SK-N-MC (cell line): ENCODE measurements around the gene TGM5.
A peak's percentile ranks its signal among the peaks of the same experiment; 100 is the strongest.
"Not testable (repeated sequence)": the region's sequence is repeated elsewhere in the genome, so short reads cannot be mapped to it uniquely, and the experiment has no call there.

Experiments
- DNase-seq: peaks from one replicate; pipeline ENCODE4 v3.0.0-alpha.2; 2011; ENCODE audit warnings: low read depth, low spot score
- H3K27ac ChIP-seq: fragments of 200-600 bp; sonication (generic); 2 replicates; pipeline ENCODE4 v1.5.1; 2016; ENCODE audit warnings: mixed run types
- H3K36me3 ChIP-seq: fragments of 200-600 bp; sonication (generic); 2 replicates; pipeline ENCODE4 v1.6.1; 2017; ENCODE audit warnings: antibody characterized with exemption, low read length, mixed read lengths; ENCODE audit not compliant: insufficient read depth
- H3K4me3 ChIP-seq: fragments of 200-600 bp; sonication (generic); 2 replicates; pipeline ENCODE4 v1.5.1; 2016
- H3K9ac ChIP-seq: fragments of 200-600 bp; sonication (generic); 2 replicates; pipeline ENCODE4 v1.8.0; 2017; ENCODE audit warnings: mixed run types, mixed read lengths; ENCODE audit not compliant: insufficient read length
- H3K9me3 ChIP-seq: fragments of 200-600 bp; sonication (generic); 2 replicates; pipeline ENCODE4 v1.6.1; 2017; ENCODE audit warnings: low read depth, mild to moderate bottlenecking, antibody characterized with exemption, low read length, moderate library complexity, mixed read lengths
- EZH2 ChIP-seq: fragments of 200-600 bp; sonication (generic); IDR thresholded peaks from one replicate; pipeline ENCODE4 v1.6.1; 2017; ENCODE audit warnings: antibody characterized with exemption
- FOXP2 ChIP-seq: optimal IDR thresholded peaks from 2 replicates; pipeline ENCODE3; 2011; ENCODE audit warnings: mild to moderate bottlenecking, moderate library complexity; ENCODE audit not compliant: insufficient read depth; ENCODE audit errors: extremely low read length, control extremely low read depth
- POLR2AphosphoS5 ChIP-seq: IDR thresholded peaks from 2 replicates; pipeline ENCODE4 v1.6.1; 2012; ENCODE audit warnings: mild to moderate bottlenecking, low read depth, low read length, borderline replicate concordance

Gene TGM5

DNA sequence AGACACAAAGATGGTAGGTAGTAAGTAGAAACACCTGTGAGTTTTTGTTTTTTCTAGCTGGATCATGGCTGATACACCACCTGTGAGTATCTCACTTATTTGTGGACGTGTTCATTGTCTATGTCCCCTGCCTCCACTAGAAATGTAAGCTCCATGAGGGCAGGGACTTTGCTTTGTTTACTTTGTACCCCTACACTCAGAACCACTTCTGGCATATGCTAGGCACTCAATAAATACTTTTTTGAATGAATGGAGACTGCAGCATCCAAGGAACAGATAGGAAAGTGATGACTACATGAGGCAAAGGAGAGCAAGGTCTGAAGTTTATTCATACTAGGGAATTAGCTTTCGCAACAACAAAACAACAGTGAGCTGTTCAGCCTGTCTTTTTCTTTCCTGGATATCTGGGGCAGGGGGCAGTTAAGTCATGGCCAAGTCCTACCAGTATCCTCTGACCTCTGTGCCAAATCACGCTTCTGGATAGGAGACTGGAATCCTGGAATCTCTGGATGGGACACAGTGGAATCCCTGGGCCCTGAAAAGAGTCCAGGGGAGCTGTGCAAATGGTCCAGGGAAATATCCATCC lies 34.3 kb downstream of the TGM5 start:
- Histone ChIP-seq H3K36me3 (no peaks in the 10 kb centered on the region), H3K9ac (no peak overlapping the region), H3K4me3 (no peak overlapping the region), H3K9me3 (no peaks in the 10 kb centered on the region), H3K27ac (no peak overlapping the region)
- no peak for DNase-seq
- TF ChIP-seq EZH2 (no peak), FOXP2 (no peak), POLR2AphosphoS5 (no peak)

DNA sequence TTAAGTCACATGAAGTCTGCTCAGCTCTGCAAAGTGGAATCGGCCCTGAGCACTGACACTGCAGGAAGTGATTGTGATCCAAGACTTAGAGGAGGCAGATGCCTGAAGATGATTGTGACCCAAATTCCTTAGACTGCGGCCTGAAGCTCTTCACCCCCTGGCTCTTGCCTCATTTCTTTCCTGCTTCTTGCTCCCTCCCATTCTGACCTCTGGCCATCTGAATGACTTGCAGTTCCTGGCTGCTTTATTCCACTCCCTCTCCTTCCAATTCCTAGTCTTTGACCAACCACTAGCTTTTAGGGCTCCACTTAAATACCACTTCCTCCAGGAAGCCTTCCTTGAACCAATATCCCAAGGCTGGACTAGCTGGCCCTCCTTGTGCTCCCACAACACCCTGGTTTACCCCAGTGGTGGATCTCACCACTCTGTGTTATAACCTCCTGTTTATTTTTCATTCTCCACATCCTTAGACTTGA lies 36.0 kb downstream of the TGM5 start:
- H3K9me3 ChIP-seq, result no peaks in the 10 kb centered on the region
- no peaks in the 10 kb centered on the region for H3K36me3 ChIP-seq
- DNase-seq, result no peak
- no peak overlapping the region for H3K9ac ChIP-seq
- no peak overlapping the region for H3K27ac ChIP-seq
- no peak overlapping the region for H3K4me3 ChIP-seq
- TF ChIP-seq FOXP2 (no peak), EZH2 (no peak), POLR2AphosphoS5 (no peak)

DNA sequence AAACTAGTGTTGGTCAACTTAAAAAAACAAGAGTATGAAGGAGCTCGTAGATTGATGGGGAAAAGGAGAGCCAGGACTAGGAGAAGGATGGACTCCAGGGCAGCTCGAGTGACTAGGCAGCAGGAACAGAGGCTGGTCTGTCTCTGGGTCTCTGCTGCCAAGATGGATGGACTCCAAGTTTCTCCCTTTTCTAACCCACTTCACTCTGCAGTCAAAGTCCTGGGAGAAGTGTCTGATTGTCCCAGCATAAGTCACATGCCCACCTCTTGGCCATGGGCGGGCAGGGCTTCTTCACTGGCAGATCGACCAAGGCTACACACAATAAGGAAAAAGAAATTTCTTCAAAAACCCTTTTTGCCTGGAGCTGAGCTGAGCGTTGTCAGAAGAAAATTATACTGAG lies 36.8 kb downstream of the TGM5 start:
- Histone ChIP-seq H3K27ac (no peak overlapping the region), H3K9me3 (no peaks in the 10 kb centered on the region)

DNA sequence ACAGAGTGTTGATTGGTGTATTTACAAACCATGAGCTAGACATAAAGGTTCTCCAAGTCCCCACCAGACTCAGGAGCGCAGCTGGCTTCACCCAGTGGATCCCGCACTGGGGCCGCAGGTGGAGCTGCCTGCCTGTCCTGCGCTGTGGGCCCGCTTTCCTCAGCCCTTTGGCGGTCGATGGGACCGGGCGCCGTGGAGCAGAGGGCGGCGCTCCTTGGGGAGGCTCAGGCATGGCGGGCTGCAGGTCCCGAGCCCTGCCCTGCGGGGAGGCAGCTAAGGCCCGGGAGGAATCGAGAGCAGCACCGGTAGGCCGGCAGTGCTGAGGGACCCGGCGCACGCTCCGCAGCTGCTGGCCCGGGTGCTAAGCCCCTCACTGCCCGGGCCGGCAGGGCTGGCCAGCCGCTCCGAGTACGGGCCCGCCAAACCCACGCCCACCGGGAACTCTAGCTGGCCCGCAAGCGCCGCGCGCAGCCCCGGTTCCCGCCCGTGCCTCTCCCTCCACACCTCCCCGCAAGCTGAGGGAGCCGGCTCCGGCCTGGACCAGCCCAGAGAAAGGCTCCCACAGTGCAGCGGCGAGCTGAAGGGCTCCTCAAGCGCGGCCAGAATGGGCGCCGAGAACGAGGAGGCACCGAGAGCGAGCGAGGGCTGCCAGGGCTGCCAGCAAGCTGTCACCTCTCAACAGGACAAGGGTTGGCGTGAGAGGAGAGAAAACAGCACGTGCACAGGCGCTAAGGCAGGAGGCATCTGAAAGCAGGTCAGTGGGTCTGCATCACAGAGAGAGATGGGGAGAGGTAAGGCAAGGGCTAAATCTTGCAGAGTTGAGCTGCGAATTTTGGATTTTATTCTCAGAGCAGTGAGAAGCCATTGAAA lies 40.1 kb downstream of the TGM5 start:
- Histone ChIP-seq H3K36me3 (no peaks in the 10 kb centered on the region), H3K9ac (no peak overlapping the region), H3K27ac (no peak overlapping the region), H3K4me3 (no peak overlapping the region), H3K9me3 (no peaks in the 10 kb centered on the region)
- DNase-seq, result no peak
- TF ChIP-seq POLR2AphosphoS5 (no peak), FOXP2 (no peak), EZH2 (no peak)

More for the DNA sequence above, 36.8 kb downstream of the TGM5 start:
- Histone ChIP-seq H3K9ac (no peak overlapping the region), H3K36me3 (no peaks in the 10 kb centered on the region), H3K4me3 (no peak overlapping the region)
- TF ChIP-seq FOXP2 (no peak), EZH2 (no peak), POLR2AphosphoS5 (no peak)
- DNase-seq, result no peak

DNA sequence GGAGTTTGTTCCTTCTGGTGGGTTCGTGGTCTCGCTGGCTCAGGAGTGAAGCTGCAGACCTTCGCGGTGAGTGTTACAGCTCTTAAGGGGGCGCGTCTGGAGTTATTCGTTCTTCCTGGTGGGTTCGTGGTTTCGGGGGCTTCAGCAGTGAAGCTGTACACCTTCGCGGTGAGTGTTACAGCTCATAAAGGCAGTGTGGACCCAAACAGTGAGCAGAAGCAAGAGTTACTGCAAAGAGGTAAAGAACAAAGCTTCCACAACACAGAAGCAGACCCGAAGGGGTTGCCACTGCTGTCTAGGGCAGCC lies 40.8 kb downstream of the TGM5 start:
- not testable (repeated sequence) for H3K9me3 ChIP-seq, H3K27ac ChIP-seq, DNase-seq, H3K4me3 ChIP-seq, H3K36me3 ChIP-seq, H3K9ac ChIP-seq

DNA sequence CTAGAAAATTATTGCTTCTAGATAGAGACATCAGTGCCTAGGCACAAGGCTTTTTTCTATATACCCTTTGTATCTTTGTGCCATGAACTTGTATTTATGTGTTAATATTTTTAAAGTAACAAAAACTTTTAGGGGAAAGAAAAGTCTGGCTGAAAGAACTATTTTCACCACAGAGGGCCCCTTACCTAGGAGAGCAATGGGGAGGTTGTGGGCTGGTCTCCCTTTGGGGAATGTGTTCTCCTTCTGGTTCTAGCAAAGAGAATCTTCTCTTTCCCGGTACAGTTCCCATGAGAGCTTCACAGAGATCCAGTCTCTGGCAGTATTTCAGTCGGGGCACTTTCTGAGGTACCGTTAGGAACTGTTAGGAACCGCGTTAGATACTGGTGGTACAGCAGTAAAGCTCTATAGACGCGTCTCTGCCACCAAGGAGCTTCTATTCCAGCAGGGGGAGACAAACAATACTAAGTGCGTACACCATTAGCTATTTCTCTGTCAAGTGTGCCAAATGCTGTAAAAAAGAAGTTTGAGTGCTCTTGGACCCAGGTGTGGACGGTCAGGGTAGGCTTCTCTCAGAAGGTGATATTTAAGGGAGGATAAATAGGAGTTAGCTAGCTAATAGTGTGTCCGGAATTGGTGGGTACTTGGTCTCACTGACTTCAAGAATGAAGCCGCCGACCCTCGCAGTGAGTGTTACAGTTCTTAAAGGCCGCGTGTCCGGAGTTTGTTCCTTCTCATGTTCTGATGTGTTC lies 41.4 kb downstream of the TGM5 start:
- TF ChIP-seq FOXP2 (no peak), EZH2 (no peak), POLR2AphosphoS5 (no peak)
- Histone ChIP-seq H3K9ac (no peak overlapping the region), H3K36me3 (no peaks in the 10 kb centered on the region), H3K4me3 (no peak overlapping the region), H3K9me3 (no peaks in the 10 kb centered on the region), H3K27ac (no peak overlapping the region)
- DNase-seq, result peak; percentile 18

DNA sequence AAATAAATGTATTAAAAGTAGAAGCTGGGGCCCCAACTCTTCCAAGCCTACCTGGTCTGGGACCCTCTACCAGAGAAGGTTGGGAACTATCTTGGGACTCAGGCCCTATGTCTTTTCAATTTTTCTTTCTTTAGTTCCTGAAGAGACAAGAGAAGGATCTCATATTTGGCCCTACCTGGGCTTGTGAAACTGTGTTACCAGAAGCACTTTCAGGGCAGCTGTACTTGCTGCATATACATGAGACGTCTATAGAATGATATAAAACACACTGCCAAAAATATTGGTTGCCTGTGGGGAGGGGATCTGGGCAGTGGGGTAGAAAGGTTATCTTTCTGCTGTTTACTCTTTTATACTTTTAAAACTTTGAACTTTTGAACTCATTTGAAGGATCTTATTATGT lies 45.3 kb downstream of the TGM5 start:
- no peak overlapping the region for H3K9ac ChIP-seq
- no peak overlapping the region for H3K4me3 ChIP-seq
- no peak for DNase-seq
- TF ChIP-seq FOXP2 (no peak), POLR2AphosphoS5 (no peak), EZH2 (no peak)
- no peaks in the 10 kb centered on the region for H3K9me3 ChIP-seq
- no peaks in the 10 kb centered on the region for H3K36me3 ChIP-seq
- H3K27ac ChIP-seq, result no peak overlapping the region

DNA sequence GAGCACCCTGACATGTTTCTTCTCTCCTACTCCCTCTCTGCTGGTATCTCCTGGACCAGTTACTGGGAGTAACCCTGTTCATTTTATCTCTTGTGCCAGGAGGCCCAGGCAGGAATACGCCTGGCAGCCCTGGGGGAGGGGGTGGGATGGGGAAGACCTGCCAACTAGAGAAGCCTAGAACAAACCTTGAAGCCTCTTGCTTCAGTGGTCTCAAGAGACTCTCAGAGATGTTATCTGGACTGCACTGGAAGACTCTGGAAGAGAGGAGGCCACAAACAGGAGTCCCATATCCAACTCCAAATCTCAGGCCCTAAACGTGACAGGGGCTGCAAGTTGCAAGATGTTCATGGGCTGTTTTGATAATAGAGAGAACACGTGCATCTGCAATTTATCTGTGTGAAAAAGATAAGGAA lies 45.7 kb downstream of the TGM5 start, which contains the start of gene EPB42:
Gene EPB42, minus strand, starts transcription at position 28 of the 413 bp plus-strand sequence. CDS start 193 bp downstream, outside the sequence.
- TF ChIP-seq EZH2 (no peak), POLR2AphosphoS5 (no peak), FOXP2 (no peak)
- H3K9me3 ChIP-seq, result no peaks in the 10 kb centered on the region
- no peak within 1 kb of the TSS for H3K27ac ChIP-seq
- no peak for DNase-seq
- H3K9ac ChIP-seq, result no peak within 1 kb of the TSS
- H3K36me3 ChIP-seq, result no peaks in the 10 kb centered on the region
- no peak within 1 kb of the TSS for H3K4me3 ChIP-seq
